ENCODE data around the gene ENDOU.

DNA sequence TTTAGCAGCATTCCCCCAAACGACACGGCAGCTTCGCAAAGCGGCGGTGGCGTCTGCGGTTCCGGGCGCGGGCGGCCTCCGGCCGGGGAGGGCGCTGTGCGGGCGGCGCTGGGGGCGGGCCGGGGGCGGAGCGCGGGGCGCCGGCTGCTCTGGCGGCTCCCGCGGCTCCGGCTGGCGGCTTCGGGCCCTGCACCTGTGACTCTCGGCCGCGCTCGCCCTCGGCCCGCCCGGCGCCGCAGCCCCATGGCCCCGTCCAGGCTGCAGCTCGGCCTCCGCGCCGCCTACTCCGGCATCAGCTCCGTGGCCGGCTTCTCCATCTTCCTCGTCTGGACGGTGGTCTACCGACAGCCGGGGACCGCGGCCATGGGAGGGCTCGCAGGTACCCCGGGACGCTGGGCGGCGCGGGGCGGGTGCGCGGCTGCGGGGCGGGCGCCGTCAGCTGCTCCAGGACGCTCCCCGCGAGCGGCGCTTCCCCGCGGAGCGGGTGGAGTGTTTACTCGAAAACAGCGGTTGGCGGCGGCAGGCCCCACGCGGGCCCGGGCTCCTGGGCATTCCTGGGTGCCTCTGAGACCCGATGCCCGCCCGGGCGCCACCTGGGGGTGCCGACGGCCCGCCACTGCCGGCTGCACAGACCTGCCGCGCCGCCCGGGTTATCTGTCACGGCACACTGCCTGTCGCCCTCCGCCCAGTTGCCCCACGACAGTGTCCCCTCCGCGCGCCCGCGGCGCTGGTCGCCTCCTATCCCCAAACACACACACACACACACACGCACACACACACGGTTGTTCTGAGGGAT, 48.0 kb upstream of the ENDOU start, which contains the start of gene SLC48A1:
- TF ChIP-seq, protein P1, sequence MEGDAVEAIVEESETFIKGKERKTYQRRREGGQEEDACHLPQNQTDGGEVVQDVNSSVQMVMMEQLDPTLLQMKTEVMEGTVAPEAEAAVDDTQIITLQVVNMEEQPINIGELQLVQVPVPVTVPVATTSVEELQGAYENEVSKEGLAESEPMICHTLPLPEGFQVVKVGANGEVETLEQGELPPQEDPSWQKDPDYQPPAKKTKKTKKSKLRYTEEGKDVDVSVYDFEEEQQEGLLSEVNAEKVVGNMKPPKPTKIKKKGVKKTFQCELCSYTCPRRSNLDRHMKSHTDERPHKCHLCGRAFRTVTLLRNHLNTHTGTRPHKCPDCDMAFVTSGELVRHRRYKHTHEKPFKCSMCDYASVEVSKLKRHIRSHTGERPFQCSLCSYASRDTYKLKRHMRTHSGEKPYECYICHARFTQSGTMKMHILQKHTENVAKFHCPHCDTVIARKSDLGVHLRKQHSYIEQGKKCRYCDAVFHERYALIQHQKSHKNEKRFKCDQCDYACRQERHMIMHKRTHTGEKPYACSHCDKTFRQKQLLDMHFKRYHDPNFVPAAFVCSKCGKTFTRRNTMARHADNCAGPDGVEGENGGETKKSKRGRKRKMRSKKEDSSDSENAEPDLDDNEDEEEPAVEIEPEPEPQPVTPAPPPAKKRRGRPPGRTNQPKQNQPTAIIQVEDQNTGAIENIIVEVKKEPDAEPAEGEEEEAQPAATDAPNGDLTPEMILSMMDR (conservative IDR thresholded peaks at IDR 0.05) = peak; percentile 37; the same call in 1 of the 2 replicates
- TF ChIP-seq EZH2 (IDR thresholded peaks at IDR 0.05; ENCODE audit: low read depth) = no peak

Data from PC-9 (cell line).